Measurements from ENCODE around the gene CCNE1. TPM values are rescaled to one million over a fixed set of nuclear protein-coding genes. Genes with fewer than 3 reads are reported as not detected.

Gene CCNE1
- polyA plus RNA-seq, 1 donor (not counting 4 experiments of a cell fraction or from before 2014, with no cell fraction given) = 11.2 TPM

- no peaks in the 10 kb centered on the region for H3K9me1 ChIP-seq (ENCODE audit: control insufficient read depth, extremely low read depth, insufficient read depth, low read length)
- H3K27ac ChIP-seq (ENCODE audit: control insufficient read depth, insufficient read depth, low read length) = no peak overlapping the region
- no peaks in the 10 kb centered on the region for H3K36me3 ChIP-seq (ENCODE audit: control insufficient read depth in 2 of 2, extremely low read depth in 1 of 2, insufficient read depth in 2 of 2, low read length in 2 of 2)
- dilution Hi-C loops (cut with MboI; ENCODE audit: extremely low pct_ligation_motif_present, low sequenced_read_pairs) = no loop called here
- H3K4me2 ChIP-seq (ENCODE audit: control insufficient read depth, extremely low read depth, insufficient read depth, low read depth, low read length) = no peak overlapping the region
- H3K9me3 ChIP-seq (ENCODE audit: control insufficient read depth, low read depth, low read length) = no peaks in the 10 kb centered on the region
- no peaks in the 10 kb centered on the region for H4K20me1 ChIP-seq (ENCODE audit: control insufficient read depth, extremely low read depth, insufficient read depth, low read length)
- H3K4me1 ChIP-seq (ENCODE audit: control insufficient read depth, extremely low read depth, insufficient read depth, low read length) = no peaks in the 10 kb centered on the region
- no peak overlapping the region for H2AFZ ChIP-seq (ENCODE audit: control insufficient read depth, low read length)
- DNase-seq (ENCODE audit: low read depth, low spot score) (no peak), FAIRE-seq (no peak)
- no peaks in the 10 kb centered on the region for H3K27me3 ChIP-seq (ENCODE audit: control insufficient read depth, extremely low read depth, insufficient read depth, low read length)
- H3K9ac ChIP-seq (ENCODE audit: control insufficient read depth, extremely low read depth, insufficient read depth, low read length) = no peak overlapping the region
- H3K4me3 ChIP-seq (ENCODE audit: control insufficient read depth in 2 of 3, extremely low read depth in 1 of 3, insufficient read depth in 2 of 3, low read depth in 1 of 3, low read length in 3 of 3) = no peak overlapping the region
- H3K79me2 ChIP-seq (ENCODE audit: control insufficient read depth, insufficient read depth, low read length) = no peaks in the 10 kb centered on the region
- TF ChIP-seq CTCF (optimal IDR thresholded peaks at IDR 0.05 in 1 of 3, IDR thresholded peaks at IDR 0.05 in 1 of 3, conservative IDR thresholded peaks at IDR 0.05 in 1 of 3; ENCODE audit: extremely low read depth in 1 of 3, insufficient read depth in 2 of 3, low read length in 3 of 3) (no peak), EZH2 (IDR thresholded peaks at IDR 0.05; ENCODE audit: low read length) (no peak)
These were observed 41.8 kb upstream of the CCNE1 start for GRCh38 chr19:29769997-29770396.

GRCh38 chr19:29770648-29771047 lies 41.1 kb upstream of the CCNE1 start:
- H3K9me1 ChIP-seq (ENCODE audit: control insufficient read depth, extremely low read depth, insufficient read depth, low read length) = no peaks in the 10 kb centered on the region
- no peak for FAIRE-seq
- no peaks in the 10 kb centered on the region for H3K79me2 ChIP-seq (ENCODE audit: control insufficient read depth, insufficient read depth, low read length)
- dilution Hi-C loops (cut with MboI; ENCODE audit: extremely low pct_ligation_motif_present, low sequenced_read_pairs) = no loop called here
- no peaks in the 10 kb centered on the region for H3K9me3 ChIP-seq (ENCODE audit: control insufficient read depth, low read depth, low read length)
- no peaks in the 10 kb centered on the region for H3K27me3 ChIP-seq (ENCODE audit: control insufficient read depth, extremely low read depth, insufficient read depth, low read length)
- DNase-seq (ENCODE audit: low read depth, low spot score) = no peak
- H3K9ac ChIP-seq (ENCODE audit: control insufficient read depth, extremely low read depth, insufficient read depth, low read length) = no peak overlapping the region
- H3K4me3 ChIP-seq (ENCODE audit: control insufficient read depth in 2 of 3, extremely low read depth in 1 of 3, insufficient read depth in 2 of 3, low read depth in 1 of 3, low read length in 3 of 3) = no peak overlapping the region
- no peak overlapping the region for H3K27ac ChIP-seq (ENCODE audit: control insufficient read depth, insufficient read depth, low read length)
- H2AFZ ChIP-seq (ENCODE audit: control insufficient read depth, low read length) = no peak overlapping the region
- no peak overlapping the region for H3K4me2 ChIP-seq (ENCODE audit: control insufficient read depth, extremely low read depth, insufficient read depth, low read depth, low read length)
- no peaks in the 10 kb centered on the region for H4K20me1 ChIP-seq (ENCODE audit: control insufficient read depth, extremely low read depth, insufficient read depth, low read length)
- TF ChIP-seq EZH2 (IDR thresholded peaks at IDR 0.05; ENCODE audit: low read length) (no peak), CTCF (optimal IDR thresholded peaks at IDR 0.05 in 1 of 3, IDR thresholded peaks at IDR 0.05 in 1 of 3, conservative IDR thresholded peaks at IDR 0.05 in 1 of 3; ENCODE audit: extremely low read depth in 1 of 3, insufficient read depth in 2 of 3, low read length in 3 of 3) (no peak)
- no peaks in the 10 kb centered on the region for H3K4me1 ChIP-seq (ENCODE audit: control insufficient read depth, extremely low read depth, insufficient read depth, low read length)
- H3K36me3 ChIP-seq (ENCODE audit: control insufficient read depth in 2 of 2, extremely low read depth in 1 of 2, insufficient read depth in 2 of 2, low read length in 2 of 2) = no peaks in the 10 kb centered on the region

Measured in keratinocyte (primary cell).